Dendritic cell treated with granulocyte-macrophage colony-stimulating factor and Interleukin-4, amounts not matched to agents 40 ng/mL and 50 ng/mL, for 4 days (primary cell): ENCODE measurements around the gene NALF2.

Experiments used
- H3K27ac Mint-ChIP-seq: one replicate; pipeline ENCODE4 v1.8.0; 2022; ENCODE audit warnings: mild to moderate bottlenecking, mixed read lengths
- H3K27me3 Mint-ChIP-seq: one replicate; pipeline ENCODE4 v1.8.0; 2022; ENCODE audit warnings: mild to moderate bottlenecking, mixed read lengths
- H3K36me3 Mint-ChIP-seq: one replicate; pipeline ENCODE4 v1.8.0; 2022; ENCODE audit warnings: low read depth, mixed read lengths
- H3K4me1 Mint-ChIP-seq: one replicate; pipeline ENCODE4 v1.8.0; 2022; ENCODE audit warnings: low read depth, mixed read lengths
- H3K4me3 Mint-ChIP-seq: one replicate; pipeline ENCODE4 v1.8.0; 2022; ENCODE audit warnings: mild to moderate bottlenecking, moderate library complexity, mixed read lengths
- H3K9me3 Mint-ChIP-seq: one replicate; pipeline ENCODE4 v1.8.0; 2022; ENCODE audit warnings: mixed read lengths
- intact Hi-C: fragments of 100-400 bp; cut with micrococcal nuclease; formaldehyde crosslinking; loops from one replicate; pipeline ENCODE4 v1.15.0; 2022

NALF2 gene

GRCh38 chrX:69503782-69504625 is at the start of gene NALF2:
Gene NALF2 (plus strand): TSS chrX:69504326. CDS start chrX:69505283, 957 bp downstream.
- Mint-ChIP-seq H3K4me1 (no peaks in the 10 kb centered on the region), H3K9me3 (no peaks in the 10 kb centered on the region), H3K27ac (no peak within 1 kb of the TSS), H3K27me3 (peaks cover 40% of the 10 kb centered on the region), H3K4me3 (peak within 1 kb of the TSS; percentile 30), H3K36me3 (no peaks in the 10 kb centered on the region)
- intact Hi-C loops: no loop called here

GRCh38 chrX:69457756-69458155 is 46.4 kb upstream of the NALF2 start:
- Mint-ChIP-seq H3K27me3 (peaks cover 1% of the 10 kb centered on the region), H3K9me3 (peaks cover 4% of the 10 kb centered on the region), H3K4me3 (no peak overlapping the region), H3K27ac (no peak overlapping the region), H3K36me3 (no peaks in the 10 kb centered on the region), H3K4me1 (no peaks in the 10 kb centered on the region)
- intact Hi-C loops: no loop called here

GRCh38 chrX:69466546-69466945 is 37.6 kb upstream of the NALF2 start:
- Mint-ChIP-seq H3K4me3 (no peak overlapping the region), H3K36me3 (no peaks in the 10 kb centered on the region), H3K9me3 (peaks cover 8% of the 10 kb centered on the region), H3K27ac (no peak overlapping the region), H3K27me3 (no peaks in the 10 kb centered on the region), H3K4me1 (no peaks in the 10 kb centered on the region)
- intact Hi-C loops: no loop called here

GRCh38 chrX:69469975-69470374 is 34.2 kb upstream of the NALF2 start:
- H3K9me3 Mint-ChIP-seq: no peaks in the 10 kb centered on the region
- no peak overlapping the region for H3K4me3 Mint-ChIP-seq
- H3K27ac Mint-ChIP-seq: no peak overlapping the region
- no peaks in the 10 kb centered on the region for H3K27me3 Mint-ChIP-seq
- intact Hi-C loops: no loop called here
- no peaks in the 10 kb centered on the region for H3K36me3 Mint-ChIP-seq
- no peaks in the 10 kb centered on the region for H3K4me1 Mint-ChIP-seq

GRCh38 chrX:69489625-69490024 is 14.5 kb upstream of the NALF2 start:
- Mint-ChIP-seq H3K9me3 (no peaks in the 10 kb centered on the region), H3K4me3 (no peak overlapping the region), H3K27me3 (peaks cover 1% of the 10 kb centered on the region), H3K27ac (no peak overlapping the region), H3K4me1 (no peaks in the 10 kb centered on the region), H3K36me3 (no peaks in the 10 kb centered on the region)
- intact Hi-C loops: loop anchor here (5.0 kb wide), 1 partner anchor 608 kb away; no protein-coding TSS in a partner anchor

GRCh38 chrX:69493193-69493592 is 10.9 kb upstream of the NALF2 start:
- intact Hi-C loops: loop anchor here (5.0 kb wide), 1 partner anchor 604 kb away; no protein-coding TSS in a partner anchor
- H3K4me3 Mint-ChIP-seq: no peak overlapping the region
- no peaks in the 10 kb centered on the region for H3K4me1 Mint-ChIP-seq
- no peaks in the 10 kb centered on the region for H3K36me3 Mint-ChIP-seq
- peaks cover 1% of the 10 kb centered on the region for H3K27me3 Mint-ChIP-seq
- H3K9me3 Mint-ChIP-seq: no peaks in the 10 kb centered on the region
- H3K27ac Mint-ChIP-seq: no peak overlapping the region

GRCh38 chrX:69493766-69494165 is 10.4 kb upstream of the NALF2 start:
- intact Hi-C loops: loop anchor here (5.0 kb wide), 1 partner anchor 604 kb away; no protein-coding TSS in a partner anchor
- Mint-ChIP-seq H3K27ac (no peak overlapping the region), H3K36me3 (no peaks in the 10 kb centered on the region), H3K27me3 (peaks cover under 1% of the 10 kb centered on the region), H3K4me1 (no peaks in the 10 kb centered on the region), H3K9me3 (no peaks in the 10 kb centered on the region), H3K4me3 (no peak overlapping the region)

- Mint-ChIP-seq H3K9me3 (no peaks in the 10 kb centered on the region), H3K36me3 (no peaks in the 10 kb centered on the region), H3K4me1 (no peaks in the 10 kb centered on the region), H3K27me3 (no peaks in the 10 kb centered on the region), H3K4me3 (no peak overlapping the region), H3K27ac (no peak overlapping the region)
- intact Hi-C loops: no loop called here
These were observed 7.9 kb upstream of the NALF2 start for GRCh38 chrX:69496183-69496582.

- Mint-ChIP-seq H3K4me3 (no peak overlapping the region), H3K27me3 (peaks cover 23% of the 10 kb centered on the region), H3K36me3 (no peaks in the 10 kb centered on the region), H3K4me1 (no peaks in the 10 kb centered on the region), H3K9me3 (no peaks in the 10 kb centered on the region), H3K27ac (no peak overlapping the region)
- intact Hi-C loops: no loop called here
These were observed 2.7 kb upstream of the NALF2 start for GRCh38 chrX:69501429-69501828.

- intact Hi-C loops: no loop called here
- Mint-ChIP-seq H3K27me3 (peaks cover 35% of the 10 kb centered on the region), H3K4me1 (no peaks in the 10 kb centered on the region), H3K36me3 (no peaks in the 10 kb centered on the region), H3K4me3 (no peak overlapping the region), H3K27ac (no peak overlapping the region), H3K9me3 (no peaks in the 10 kb centered on the region)
These were observed 821 bp upstream of the NALF2 start for GRCh38 chrX:69503228-69503781.

- H3K4me1 Mint-ChIP-seq: no peaks in the 10 kb centered on the region
- H3K36me3 Mint-ChIP-seq: no peaks in the 10 kb centered on the region
- H3K27ac Mint-ChIP-seq: no peak overlapping the region
- no peak overlapping the region for H3K4me3 Mint-ChIP-seq
- H3K9me3 Mint-ChIP-seq: no peaks in the 10 kb centered on the region
- intact Hi-C loops: no loop called here
- peaks cover 41% of the 10 kb centered on the region for H3K27me3 Mint-ChIP-seq
These were observed 793 bp downstream of the NALF2 start for GRCh38 chrX:69504626-69505612.

- H3K36me3 Mint-ChIP-seq: no peaks in the 10 kb centered on the region
- no peaks in the 10 kb centered on the region for H3K4me1 Mint-ChIP-seq
- no peaks in the 10 kb centered on the region for H3K9me3 Mint-ChIP-seq
- H3K27ac Mint-ChIP-seq: no peak overlapping the region
- H3K27me3 Mint-ChIP-seq: peaks cover 47% of the 10 kb centered on the region
- no peak overlapping the region for H3K4me3 Mint-ChIP-seq
- intact Hi-C loops: no loop called here
These were observed 1.9 kb downstream of the NALF2 start for GRCh38 chrX:69505772-69506616.
